OCI-LY3 (cell line): ENCODE data around the gene INVS.

Experiments used
- H2AFZ ChIP-seq: fragments of 200-600, 300-600 bp; shearing (Covaris generic); 2 replicates; pipeline ENCODE4 v1.6.0; 2014; ENCODE audit warnings: antibody characterized with exemption, low read depth, low read length
- H3K27ac ChIP-seq: fragments of 200-600, 300-600 bp; sonication (generic); 2 replicates; pipeline ENCODE4 v1.5.1; 2014; ENCODE audit warnings: mild to moderate bottlenecking, low read length, moderate library complexity, mixed read lengths
- H3K27me3 ChIP-seq: fragments of 200-600, 300-600 bp; sonication (generic); 2 replicates; pipeline ENCODE4 v1.6.1; 2014; ENCODE audit warnings: low read depth, low read length, mixed read lengths
- H3K36me3 ChIP-seq: fragments of 200-600, 300-600 bp; sonication (generic); replicated peaks from 2 replicates; pipeline ENCODE3; 2014; ENCODE audit warnings: low read depth, low read length, mixed read lengths
- H3K4me1 ChIP-seq: fragments of 300-600, 200-600 bp; sonication (generic); 2 replicates; pipeline ENCODE4 v1.6.1; 2014; ENCODE audit warnings: low read length, mixed read lengths
- H3K4me2 ChIP-seq: fragments of 200-600, 300-600 bp; sonication (generic); 2 replicates; pipeline ENCODE4 v1.6.1; 2014; ENCODE audit warnings: low read length, mixed read lengths
- H3K4me3 ChIP-seq: fragments of 300-600, 200-600 bp; sonication (generic); 2 replicates; pipeline ENCODE4 v1.5.1; 2014; ENCODE audit warnings: antibody characterized with exemption, mild to moderate bottlenecking, low read length, moderate library complexity
- H3K79me2 ChIP-seq: fragments of 300-600, 200-600 bp; shearing (Covaris generic); 2 replicates; pipeline ENCODE4 v1.6.1; 2014; ENCODE audit warnings: mild to moderate bottlenecking, low read length, mixed read lengths
- H3K9ac ChIP-seq: fragments of 300-600, 200-600 bp; shearing (Covaris generic); 2 replicates; pipeline ENCODE4 v1.6.0; 2014; ENCODE audit warnings: mild to moderate bottlenecking, low read length, moderate library complexity
- H3K9me3 ChIP-seq: fragments of 200-600, 300-600 bp; shearing (Covaris generic); 2 replicates; pipeline ENCODE4 v1.6.1; 2014; ENCODE audit warnings: low read length, mixed read lengths; ENCODE audit not compliant: insufficient read depth
- H4K20me1 ChIP-seq: fragments of 200-600, 300-600 bp; sonication (generic); 2 replicates; pipeline ENCODE4 v1.6.1; 2016; ENCODE audit warnings: low read length, mixed read lengths; ENCODE audit not compliant: insufficient read depth
- CTCF ChIP-seq: fragments of 200-600, 300-600 bp; sonication (generic); IDR thresholded peaks from 2 replicates; pipeline ENCODE4 v1.5.1; 2014; ENCODE audit warnings: antibody characterized with exemption, low read length, low read depth
- EZH2phosphoT487 ChIP-seq: fragments of 200-600 bp; shearing (Covaris generic); IDR thresholded peaks from 2 replicates; pipeline ENCODE4 v1.6.1; 2018; ENCODE audit warnings: antibody characterized with exemption, mixed run types, low read depth

INVS gene

DNA sequence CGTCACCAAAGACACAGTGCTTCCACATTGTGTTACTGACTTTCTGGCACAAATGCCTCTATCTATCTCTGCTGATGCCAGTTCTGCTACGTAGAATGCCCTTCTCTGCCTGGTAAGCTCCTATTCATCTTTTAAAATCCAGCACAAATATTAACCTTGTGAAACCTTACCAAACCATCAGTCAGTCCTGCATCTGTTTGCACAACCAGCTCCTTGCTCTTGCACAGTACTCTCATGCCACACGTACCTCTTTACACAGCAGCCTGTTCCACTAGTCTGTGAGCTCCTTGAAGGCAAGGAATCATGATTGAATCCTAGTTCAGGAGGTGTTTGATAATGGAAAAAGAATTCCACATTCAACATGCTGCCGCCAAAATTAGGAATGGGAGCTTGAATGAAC, 197.4 kb downstream of the INVS start:
- no peaks in the 10 kb centered on the region for H3K9me3 ChIP-seq
- no peaks in the 10 kb centered on the region for H3K4me1 ChIP-seq
- no peak overlapping the region for H3K4me2 ChIP-seq
- H3K4me3 ChIP-seq: no peak overlapping the region
- peaks cover 8% of the 10 kb centered on the region; the same call in 1 of the 2 replicates for H3K79me2 ChIP-seq
- no peak overlapping the region for H2AFZ ChIP-seq
- H3K36me3 ChIP-seq: peaks cover 53% of the 10 kb centered on the region
- no peak overlapping the region for H3K9ac ChIP-seq
- H3K27ac ChIP-seq: no peak overlapping the region
- TF ChIP-seq CTCF (no peak), EZH2phosphoT487 (no peak)
- H3K27me3 ChIP-seq: no peaks in the 10 kb centered on the region
- no peaks in the 10 kb centered on the region for H4K20me1 ChIP-seq

DNA sequence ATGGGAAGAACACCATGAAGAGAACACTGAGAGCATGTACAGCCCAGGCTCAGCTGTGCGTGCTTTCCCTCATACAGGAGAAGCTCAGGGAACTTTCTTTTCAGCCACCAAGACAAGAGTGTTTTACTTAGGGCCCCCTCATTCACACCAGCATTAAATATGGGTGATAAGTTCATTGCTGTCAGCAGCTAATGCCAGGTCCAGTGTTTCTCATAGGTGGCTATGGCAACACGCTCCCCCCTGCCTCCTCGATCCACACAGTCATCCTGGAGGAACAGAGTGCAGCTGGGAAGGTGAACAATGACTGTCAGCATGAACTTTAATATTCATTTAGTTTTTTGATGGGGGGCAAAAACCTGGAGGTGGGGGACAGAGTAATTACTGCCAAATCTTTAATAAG, 199.3 kb downstream of the INVS start:
- Histone ChIP-seq H3K9me3 (no peaks in the 10 kb centered on the region), H3K27ac (no peak overlapping the region), H2AFZ (no peak overlapping the region), H3K36me3 (peaks cover 51% of the 10 kb centered on the region), H3K4me2 (no peak overlapping the region), H3K27me3 (no peaks in the 10 kb centered on the region), H3K4me3 (no peak overlapping the region), H3K9ac (no peak overlapping the region), H3K4me1 (no peaks in the 10 kb centered on the region), H3K79me2 (peaks cover 9% of the 10 kb centered on the region), H4K20me1 (peaks cover 5% of the 10 kb centered on the region; the same call in 1 of the 2 replicates)
- no peak for TF ChIP-seq EZH2phosphoT487
- TF ChIP-seq CTCF: no peak

DNA sequence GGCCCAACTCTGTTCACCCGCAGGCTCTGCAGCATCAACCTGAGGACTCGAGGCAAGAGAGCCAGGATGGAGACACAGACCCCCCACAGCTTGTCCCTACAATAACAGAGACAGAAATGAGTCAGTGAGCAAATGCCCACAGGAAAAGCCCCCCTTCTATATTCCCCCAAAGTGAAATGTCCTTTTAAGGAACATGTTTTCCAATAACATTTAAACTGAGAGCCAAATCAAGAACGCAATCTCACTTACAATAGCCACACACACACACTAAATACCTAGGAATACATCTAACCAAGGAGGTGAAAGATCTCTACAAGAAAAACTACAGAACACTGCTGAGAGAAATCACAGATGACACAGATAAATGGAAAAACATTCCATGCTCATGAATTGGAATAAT, 204.7 kb downstream of the INVS start:
- H3K27ac ChIP-seq: no peak overlapping the region
- H3K27me3 ChIP-seq: no peaks in the 10 kb centered on the region
- H3K9me3 ChIP-seq: no peaks in the 10 kb centered on the region
- H3K36me3 ChIP-seq: peaks cover 56% of the 10 kb centered on the region
- no peak for TF ChIP-seq EZH2phosphoT487
- TF ChIP-seq CTCF: no peak
- no peak overlapping the region for H3K4me3 ChIP-seq
- peaks cover 11% of the 10 kb centered on the region for H4K20me1 ChIP-seq
- H3K4me2 ChIP-seq: no peak overlapping the region
- H3K4me1 ChIP-seq: no peaks in the 10 kb centered on the region
- H2AFZ ChIP-seq: no peak overlapping the region
- no peak overlapping the region for H3K9ac ChIP-seq
- peaks cover 51% of the 10 kb centered on the region for H3K79me2 ChIP-seq

- Histone ChIP-seq H3K9me3 (no peaks in the 10 kb centered on the region), H3K27me3 (no peaks in the 10 kb centered on the region), H3K27ac (no peak overlapping the region), H2AFZ (no peak overlapping the region), H3K4me3 (no peak overlapping the region), H3K4me2 (no peak overlapping the region), H3K4me1 (no peaks in the 10 kb centered on the region), H3K79me2 (peaks cover 49% of the 10 kb centered on the region), H4K20me1 (peaks cover 14% of the 10 kb centered on the region), H3K9ac (no peak overlapping the region), H3K36me3 (peaks cover 62% of the 10 kb centered on the region)
- TF ChIP-seq EZH2phosphoT487 (no peak), CTCF (no peak)
Measured at GRCh38 chr9:100306283-100306682, 207.2 kb downstream of the INVS start.
